HFFc6 (cell line): ENCODE results near the gene HS6ST3. TPM values are rescaled to one million over a fixed set of nuclear protein-coding genes. Genes with fewer than 3 reads are reported as not detected.

ENCODE experiments used
- DNase-seq: peaks from one replicate; pipeline ENCODE4 v3.0.0-alpha.2; 2018
- H3K27ac Mint-ChIP-seq: 2 replicates; pipeline ENCODE4 v1.8.0; 2020; ENCODE audit warnings: mild to moderate bottlenecking, mixed read lengths
- H3K27me3 Mint-ChIP-seq: 2 replicates; pipeline ENCODE4 v1.8.0; 2021; ENCODE audit warnings: mild to moderate bottlenecking, moderate library complexity, mixed read lengths; ENCODE audit not compliant: insufficient read depth
- H3K36me3 Mint-ChIP-seq: 2 replicates; pipeline ENCODE4 v1.8.0; 2021; ENCODE audit warnings: low read depth, mixed read lengths
- H3K4me1 Mint-ChIP-seq: 2 replicates; pipeline ENCODE4 v1.8.0; 2020; ENCODE audit warnings: low read depth, mixed read lengths
- H3K4me3 Mint-ChIP-seq: 2 replicates; pipeline ENCODE4 v1.8.0; 2020; ENCODE audit warnings: mild to moderate bottlenecking, moderate library complexity, mixed read lengths
- H3K9me3 Mint-ChIP-seq: 2 replicates; pipeline ENCODE4 v1.8.0; 2020; ENCODE audit warnings: mild to moderate bottlenecking, mixed read lengths
- total RNA-seq, 6 experiments: library from RNA; stranded (reverse); fragmentation: NEBNext Ultra II Directional; extraction: Animal tissue kit (Norgen Biotek cat#: 25700); gene quantifications; 2 replicates in 1 of 6; 3 replicates in 5 of 6; pipeline ENCODE4 v1.2.3, GENCODE V29; 2021
- TF ChIP-seq, protein P1 (sequence below): fragments of 200-600 bp; sonication (generic); IDR thresholded peaks from 2 replicates; pipeline ENCODE4 v1.5.0; 2021; ENCODE audit warnings: antibody characterized with exemption, mild to moderate bottlenecking

Gene HS6ST3
- total RNA-seq, 6 experiments from 2014 or later: not detected

DNA sequence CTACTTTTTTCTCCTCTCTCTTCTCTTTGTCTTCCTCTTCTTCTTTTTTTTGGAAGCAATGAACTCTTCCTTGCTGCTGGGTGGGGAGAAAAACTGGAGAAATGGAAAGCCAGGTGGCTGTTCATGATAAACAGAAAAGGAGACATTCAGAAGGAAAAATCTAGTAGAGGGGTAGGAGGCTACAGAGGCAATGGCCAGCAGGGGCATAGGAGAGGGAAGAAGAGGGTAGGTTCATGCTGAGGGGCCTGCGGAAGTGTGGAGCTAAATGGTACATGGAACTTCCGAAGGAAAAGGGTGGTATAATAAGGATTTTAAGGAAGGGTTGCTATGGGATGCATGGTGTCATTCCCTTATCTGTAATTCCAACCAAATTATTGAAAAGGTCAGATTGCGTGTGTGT lies 17.5 kb upstream of the HS6ST3 start:
- TF ChIP-seq, protein P1, sequence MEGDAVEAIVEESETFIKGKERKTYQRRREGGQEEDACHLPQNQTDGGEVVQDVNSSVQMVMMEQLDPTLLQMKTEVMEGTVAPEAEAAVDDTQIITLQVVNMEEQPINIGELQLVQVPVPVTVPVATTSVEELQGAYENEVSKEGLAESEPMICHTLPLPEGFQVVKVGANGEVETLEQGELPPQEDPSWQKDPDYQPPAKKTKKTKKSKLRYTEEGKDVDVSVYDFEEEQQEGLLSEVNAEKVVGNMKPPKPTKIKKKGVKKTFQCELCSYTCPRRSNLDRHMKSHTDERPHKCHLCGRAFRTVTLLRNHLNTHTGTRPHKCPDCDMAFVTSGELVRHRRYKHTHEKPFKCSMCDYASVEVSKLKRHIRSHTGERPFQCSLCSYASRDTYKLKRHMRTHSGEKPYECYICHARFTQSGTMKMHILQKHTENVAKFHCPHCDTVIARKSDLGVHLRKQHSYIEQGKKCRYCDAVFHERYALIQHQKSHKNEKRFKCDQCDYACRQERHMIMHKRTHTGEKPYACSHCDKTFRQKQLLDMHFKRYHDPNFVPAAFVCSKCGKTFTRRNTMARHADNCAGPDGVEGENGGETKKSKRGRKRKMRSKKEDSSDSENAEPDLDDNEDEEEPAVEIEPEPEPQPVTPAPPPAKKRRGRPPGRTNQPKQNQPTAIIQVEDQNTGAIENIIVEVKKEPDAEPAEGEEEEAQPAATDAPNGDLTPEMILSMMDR: no peak
- Mint-ChIP-seq H3K4me1 (no peaks in the 10 kb centered on the region), H3K4me3 (no peak overlapping the region), H3K27me3 (peaks cover 8% of the 10 kb centered on the region), H3K27ac (no peak overlapping the region), H3K9me3 (no peaks in the 10 kb centered on the region), H3K36me3 (no peaks in the 10 kb centered on the region)
- no peak for DNase-seq

DNA sequence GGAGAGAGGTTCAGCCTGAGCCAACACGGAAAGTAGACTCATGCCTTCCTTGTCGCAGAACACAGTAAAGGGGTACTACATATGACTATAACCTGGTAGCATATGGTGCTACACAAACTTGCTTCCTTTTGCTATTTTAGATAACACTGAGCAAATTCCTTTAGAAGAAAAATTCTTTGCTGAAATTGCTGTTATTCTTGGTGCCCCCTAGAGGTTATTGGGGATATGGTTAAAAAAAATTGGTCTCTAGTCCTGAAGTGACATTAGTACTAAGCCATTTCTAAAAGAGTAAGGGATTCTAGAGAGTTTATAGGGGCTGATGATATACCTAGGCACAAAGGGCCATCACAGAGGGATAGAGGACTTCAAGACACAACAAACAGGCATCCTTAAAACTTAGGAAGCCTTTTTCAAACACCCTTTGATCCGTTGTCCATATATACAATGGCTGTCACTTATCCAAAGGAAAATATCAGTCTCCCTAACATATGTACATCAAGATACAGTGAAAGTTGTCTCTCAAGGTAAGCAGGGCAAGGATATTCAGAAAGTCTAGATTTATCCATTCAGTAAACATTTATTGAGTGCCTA lies 13.9 kb upstream of the HS6ST3 start:
- Mint-ChIP-seq H3K27ac (no peak overlapping the region), H3K9me3 (no peaks in the 10 kb centered on the region), H3K4me3 (no peak overlapping the region), H3K36me3 (no peaks in the 10 kb centered on the region), H3K27me3 (peaks cover 4% of the 10 kb centered on the region; the same call in 1 of the 2 replicates), H3K4me1 (no peaks in the 10 kb centered on the region)
- DNase-seq: peak; percentile 23
- TF ChIP-seq, protein P1: peak; percentile 83

DNA sequence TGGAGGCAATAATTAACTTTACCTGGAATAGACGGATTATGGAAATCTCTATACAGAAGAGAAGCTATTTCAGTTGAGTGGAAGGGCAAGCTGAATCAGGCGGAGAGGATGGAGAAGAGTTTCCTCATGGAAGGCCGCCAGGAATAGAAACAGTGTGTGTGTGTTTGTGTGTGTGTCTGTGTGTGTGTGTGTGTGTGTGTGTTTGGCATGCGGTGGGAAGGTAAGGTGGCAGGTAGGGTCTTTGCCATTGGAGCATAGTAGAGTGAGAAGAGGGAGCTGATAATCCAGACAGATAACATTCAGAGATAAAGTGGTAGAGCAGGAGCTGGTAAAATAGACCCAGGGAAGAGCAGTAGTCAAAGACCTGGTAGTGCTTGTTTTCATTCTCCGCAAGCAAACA lies 9.2 kb upstream of the HS6ST3 start:
- H3K27ac Mint-ChIP-seq: no peak overlapping the region
- no peak overlapping the region for H3K4me3 Mint-ChIP-seq
- H3K4me1 Mint-ChIP-seq: no peaks in the 10 kb centered on the region
- TF ChIP-seq, protein P1: no peak
- no peaks in the 10 kb centered on the region for H3K9me3 Mint-ChIP-seq
- no peak for DNase-seq
- H3K36me3 Mint-ChIP-seq: no peaks in the 10 kb centered on the region
- peaks cover 3% of the 10 kb centered on the region for H3K27me3 Mint-ChIP-seq

DNA sequence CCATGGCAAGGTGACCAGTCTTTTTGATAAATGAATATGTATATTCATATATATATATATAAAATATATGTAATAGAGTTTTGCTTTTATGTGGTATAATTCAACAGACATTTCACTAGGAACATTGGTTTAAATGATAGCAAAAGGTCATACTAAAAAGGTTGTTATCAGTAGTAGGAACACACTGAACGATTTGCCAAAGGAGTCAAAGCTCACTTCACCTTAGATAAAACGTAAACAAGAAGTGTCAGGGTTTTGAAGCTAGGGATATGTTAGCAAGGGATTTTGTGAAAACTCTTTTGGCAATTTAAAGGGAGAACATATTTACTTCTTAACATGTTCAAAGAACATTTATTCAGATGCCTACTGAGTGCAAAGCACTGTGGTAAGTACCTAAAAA lies 8.0 kb upstream of the HS6ST3 start:
- Mint-ChIP-seq H3K27ac (no peak overlapping the region), H3K4me1 (no peaks in the 10 kb centered on the region), H3K4me3 (no peak overlapping the region), H3K27me3 (peaks cover 3% of the 10 kb centered on the region), H3K36me3 (no peaks in the 10 kb centered on the region), H3K9me3 (no peaks in the 10 kb centered on the region)
- no peak for DNase-seq
- TF ChIP-seq, protein P1: no peak

DNA sequence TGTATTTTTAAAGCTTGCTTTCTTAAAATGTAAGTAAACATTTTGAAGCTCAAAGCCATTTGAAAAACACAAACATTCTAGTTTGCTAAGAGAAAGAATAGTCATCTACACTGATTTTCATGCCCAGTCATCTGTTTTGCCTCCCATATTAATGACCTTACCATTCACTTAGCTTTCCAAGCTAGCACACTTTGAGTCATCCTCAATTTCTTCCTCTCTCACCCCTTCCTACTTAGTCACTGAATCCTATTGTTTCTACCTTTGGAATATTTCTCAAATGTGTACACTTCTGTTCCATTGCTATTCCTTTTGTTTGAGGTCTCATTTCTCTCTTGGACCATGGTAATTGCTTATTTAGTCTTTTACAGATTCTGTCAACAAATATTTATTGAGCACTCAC lies 7.3 kb upstream of the HS6ST3 start:
- no peaks in the 10 kb centered on the region for H3K4me1 Mint-ChIP-seq
- peaks cover 5% of the 10 kb centered on the region for H3K27me3 Mint-ChIP-seq
- H3K4me3 Mint-ChIP-seq: no peak overlapping the region

More for the DNA sequence above, 7.3 kb upstream of the HS6ST3 start:
- Mint-ChIP-seq H3K9me3 (no peaks in the 10 kb centered on the region), H3K27ac (no peak overlapping the region), H3K36me3 (no peaks in the 10 kb centered on the region)
- TF ChIP-seq, protein P1: no peak
- no peak for DNase-seq
